Neural cell (in vitro differentiated cells): Measurements from ENCODE around the gene ZNF385D. TPM values are rescaled to one million over a fixed set of nuclear protein-coding genes. Genes with fewer than 3 reads are reported as not detected.

Experiments
- H2AFZ ChIP-seq: fragments of 200-600, 300-800 bp; sonication (generic), shearing (Covaris generic); 2 replicates; pipeline ENCODE4 v1.6.0; 2014; ENCODE audit warnings: low read depth, mild to moderate bottlenecking, antibody characterized with exemption, low read length, moderate library complexity
- H3F3A ChIP-seq: fragments of 200-600 bp; shearing (Covaris generic); 2 replicates; pipeline ENCODE4 v1.6.1; 2016; ENCODE audit warnings: mild to moderate bottlenecking, moderate library complexity, mixed read lengths, antibody characterized with exemption, low read length; ENCODE audit not compliant: insufficient read depth, poor library complexity, severe bottlenecking
- H3K27ac ChIP-seq: fragments of 200-600, 300-800 bp; sonication (generic), shearing (Covaris generic); 2 replicates; pipeline ENCODE4 v1.5.1; 2014; ENCODE audit warnings: mild to moderate bottlenecking, low read length, moderate library complexity
- H3K27me3 ChIP-seq: fragments of 300-800, 200-600 bp; sonication (generic), shearing (Covaris generic); 2 replicates; pipeline ENCODE4 v1.6.0; 2014; ENCODE audit warnings: mild to moderate bottlenecking, low read depth, low read length, moderate library complexity; ENCODE audit not compliant: insufficient read depth
- H3K36me3 ChIP-seq: fragments of 300-800, 200-600 bp; sonication (generic), shearing (Covaris generic); 2 replicates; pipeline ENCODE4 v1.5.1; 2014; ENCODE audit warnings: mild to moderate bottlenecking, antibody characterized with exemption, low read length, moderate library complexity; ENCODE audit not compliant: insufficient read depth
- H3K4me2 ChIP-seq: fragments of 300-800, 200-600 bp; sonication (generic), shearing (Covaris generic); 2 replicates; pipeline ENCODE4 v1.6.0; 2014; ENCODE audit warnings: mild to moderate bottlenecking, low read length
- H3K4me3 ChIP-seq: fragments of 300-800, 200-600 bp; sonication (generic), shearing (Covaris generic); 2 replicates; pipeline ENCODE4 v1.5.1; 2014; ENCODE audit warnings: mild to moderate bottlenecking, low read length, moderate library complexity
- H3K79me2 ChIP-seq: fragments of 200-600 bp; shearing (Covaris generic); replicated peaks from 2 replicates; pipeline ENCODE4 v1.6.0; 2014; ENCODE audit warnings: mild to moderate bottlenecking, low read length, moderate library complexity; ENCODE audit not compliant: insufficient read depth
- H3K9ac ChIP-seq: fragments of 300-800, 200-600 bp; sonication (generic), shearing (Covaris generic); 2 replicates; pipeline ENCODE4 v1.6.1; 2016; ENCODE audit warnings: mild to moderate bottlenecking, low read length, mixed read lengths
- H3K9me2 ChIP-seq: fragments of 200-600 bp; shearing (Covaris generic); 2 replicates; pipeline ENCODE4 v1.6.1; 2016; ENCODE audit warnings: mild to moderate bottlenecking, low read length, mixed read lengths; ENCODE audit not compliant: insufficient read depth
- H3K9me3 ChIP-seq: fragments of 200-600, 300-800 bp; sonication (generic), shearing (Covaris generic); 2 replicates; pipeline ENCODE4 v1.6.1; 2016; ENCODE audit warnings: mild to moderate bottlenecking, mixed run types, low read length, moderate library complexity, mixed read lengths
- H4K20me1 ChIP-seq: fragments of 200-600 bp; shearing (Covaris generic); 2 replicates; pipeline ENCODE4 v1.6.1; 2016; ENCODE audit warnings: mild to moderate bottlenecking, mixed run types; ENCODE audit not compliant: insufficient read depth
- CTCF ChIP-seq: fragments of 450-650 bp; IDR thresholded peaks from 2 replicates; pipeline ENCODE4 v1.5.1; 2014; ENCODE audit warnings: antibody characterized with exemption, mild to moderate bottlenecking, moderate library complexity; ENCODE audit not compliant: poor library complexity, severe bottlenecking
- EP300 ChIP-seq: fragments of 450-650 bp; conservative IDR thresholded peaks from 2 replicates; pipeline ENCODE4 v1.6.1; 2014; ENCODE audit warnings: antibody characterized with exemption, mild to moderate bottlenecking, moderate library complexity; ENCODE audit not compliant: poor library complexity, severe bottlenecking
- EZH2 ChIP-seq: fragments of 200-600, 300-800 bp; shearing (Covaris generic), sonication (generic); IDR thresholded peaks from 2 replicates; pipeline ENCODE4 v1.6.1; 2014; ENCODE audit warnings: antibody characterized with exemption, low read length, borderline replicate concordance, mild to moderate bottlenecking; ENCODE audit not compliant: insufficient read depth, poor library complexity, severe bottlenecking
- MXI1 ChIP-seq: fragments of 450-650 bp; conservative IDR thresholded peaks from 2 replicates; pipeline ENCODE4 v1.6.1; 2014; ENCODE audit warnings: antibody characterized with exemption, mild to moderate bottlenecking; ENCODE audit not compliant: poor library complexity, severe bottlenecking
- POLR2AphosphoS5 ChIP-seq: IDR thresholded peaks from 2 replicates; pipeline ENCODE4 v1.6.1; 2012
- RAD21 ChIP-seq: fragments of 450-650 bp; conservative IDR thresholded peaks from 2 replicates; pipeline ENCODE4 v1.6.1; 2014; ENCODE audit warnings: antibody characterized with exemption, mild to moderate bottlenecking, moderate library complexity
- REST ChIP-seq: IDR thresholded peaks from 2 replicates; pipeline ENCODE4 v1.6.1; 2012; ENCODE audit warnings: borderline replicate concordance
- SMC3 ChIP-seq: fragments of 450-650 bp; conservative IDR thresholded peaks from 2 replicates; pipeline ENCODE4 v1.6.1; 2014; ENCODE audit warnings: antibody characterized with exemption, mild to moderate bottlenecking, moderate library complexity; ENCODE audit not compliant: poor library complexity
- TAF1 ChIP-seq: IDR thresholded peaks from 2 replicates; pipeline ENCODE4 v1.6.1; 2012; ENCODE audit warnings: low read depth
- polyA plus RNA-seq: library from polyadenylated mRNA; depleted of rRNA; stranded (reverse); fragments of >200 nt; gene quantifications from 2 replicates; pipeline ENCODE4 v1.2.3, GENCODE V29; 2014

The ZNF385D gene
- polyA plus RNA-seq, 1 donor from 2014 or later, result 3.4 TPM

GRCh38 chr3:21446027-21446426 is 305.0 kb downstream of the ZNF385D start:
- H3K27me3 ChIP-seq, result no peaks in the 10 kb centered on the region
- no peaks in the 10 kb centered on the region for H4K20me1 ChIP-seq
- no peaks in the 10 kb centered on the region for H3K9me2 ChIP-seq
- no peaks in the 10 kb centered on the region for H3F3A ChIP-seq
- no peaks in the 10 kb centered on the region for H3K36me3 ChIP-seq
- no peaks in the 10 kb centered on the region for H3K79me2 ChIP-seq
- H3K27ac ChIP-seq, result no peak overlapping the region
- H2AFZ ChIP-seq, result no peak overlapping the region
- TF ChIP-seq RAD21, result no peak
- no peak for TF ChIP-seq POLR2AphosphoS5
- TF ChIP-seq MXI1, result no peak
- no peak for TF ChIP-seq TAF1
- no peak for TF ChIP-seq SMC3
- no peak for TF ChIP-seq REST
- no peak for TF ChIP-seq EZH2
- H3K9ac ChIP-seq, result no peak overlapping the region
- H3K9me3 ChIP-seq, result no peaks in the 10 kb centered on the region
- H3K4me3 ChIP-seq, result no peak overlapping the region
- H3K4me2 ChIP-seq, result no peak overlapping the region

- H3K36me3 ChIP-seq, result no peaks in the 10 kb centered on the region
- H3K79me2 ChIP-seq, result no peaks in the 10 kb centered on the region
- H4K20me1 ChIP-seq, result no peaks in the 10 kb centered on the region
- no peaks in the 10 kb centered on the region for H3K9me2 ChIP-seq
- no peaks in the 10 kb centered on the region for H3F3A ChIP-seq
- H3K9ac ChIP-seq, result no peak overlapping the region
- no peaks in the 10 kb centered on the region for H3K9me3 ChIP-seq
- TF ChIP-seq RAD21 (no peak), EZH2 (no peak), POLR2AphosphoS5 (no peak), SMC3 (no peak), TAF1 (no peak), EP300 (no peak), REST (no peak), MXI1 (no peak), CTCF (no peak)
- no peak overlapping the region for H3K4me2 ChIP-seq
- no peak overlapping the region for H3K27ac ChIP-seq
- H2AFZ ChIP-seq, result no peak overlapping the region
- no peak overlapping the region for H3K4me3 ChIP-seq
- no peaks in the 10 kb centered on the region for H3K27me3 ChIP-seq
Observed at GRCh38 chr3:21441821-21442220, 309.2 kb downstream of the ZNF385D start.
